ENCODE measurements around the gene PCK2. TPM values are rescaled to one million over a fixed set of nuclear protein-coding genes. Genes with fewer than 3 reads are reported as not detected.

Gene PCK2
- total and polyA plus RNA-seq, 4 donors, result 39.8 to 250 (median 221) TPM

DNA sequence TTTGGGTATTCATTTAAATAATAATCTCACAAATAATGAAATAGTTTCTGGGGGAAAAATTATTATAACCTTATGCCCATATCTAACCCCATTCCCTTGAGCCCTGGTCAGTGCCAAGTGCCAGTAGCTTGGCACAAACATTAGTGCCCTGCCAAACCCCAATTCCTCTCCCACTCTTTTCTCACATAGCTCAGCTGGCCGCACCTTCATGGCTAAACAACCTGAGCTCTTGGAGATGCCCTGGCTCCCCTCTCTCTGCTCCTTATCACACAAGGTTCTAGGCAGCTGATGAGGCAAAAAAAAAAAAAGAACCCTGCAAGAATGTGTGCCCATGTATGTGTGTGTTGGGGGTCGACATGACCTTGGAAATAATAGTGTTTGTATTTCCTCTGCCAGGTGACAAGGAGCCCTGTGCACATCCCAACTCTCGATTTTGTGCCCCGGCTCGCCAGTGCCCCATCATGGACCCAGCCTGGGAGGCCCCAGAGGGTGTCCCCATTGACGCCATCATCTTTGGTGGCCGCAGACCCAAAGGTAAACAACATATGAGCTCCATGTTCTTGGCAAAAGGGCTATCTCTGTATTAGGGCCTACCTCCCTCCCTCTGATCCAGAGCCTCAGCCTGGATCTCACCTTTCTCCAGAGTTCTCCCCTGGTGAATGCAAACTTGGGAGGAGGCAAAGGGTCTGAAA lies 8.4 kb downstream of the PCK2 start:
- no peak for DNase-seq (ENCODE audit: low spot score)
- Histone ChIP-seq H3K4me1 (ENCODE audit: control insufficient read depth in 4 of 4, insufficient read depth in 4 of 4, low read length in 3 of 4) (peaks cover 2 to 83% (median 64%) of the 10 kb centered on the region in 4 donors), H3K27ac (ENCODE audit: low read depth in 1 of 2, low read length in 2 of 2) (no peak overlapping the region), H3K9me3 (ENCODE audit: control insufficient read depth in 4 of 4, low read length in 3 of 4) (no peaks in the 10 kb centered on the region), H3K36me3 (ENCODE audit: control insufficient read depth in 4 of 4, insufficient read depth in 3 of 4, low read depth in 1 of 4, low read length in 3 of 4) (peaks cover 9 to 38% (median 25%) of the 10 kb centered on the region in 4 donors), H3K27me3 (ENCODE audit: control insufficient read depth in 4 of 4, insufficient read depth in 4 of 4, low read length in 3 of 4) (no peaks in the 10 kb centered on the region), H3K4me3 (ENCODE audit: low read depth in 1 of 3, low read length in 3 of 3) (no peak overlapping the region), H3K9ac (ENCODE audit: low read depth in 1 of 2, low read length in 2 of 2) (no peak overlapping the region)
- WGBS, result 73% methylated on average over 7 of the region's 7 CpGs
- no peak for TF ChIP-seq RAD21 (IDR thresholded peaks at IDR 0.05)
- TF ChIP-seq FOXA1 (IDR thresholded peaks at IDR 0.05), result no peak
- no peak for TF ChIP-seq TAF1 (conservative IDR thresholded peaks at IDR 0.05)
- TF ChIP-seq, protein P1, sequence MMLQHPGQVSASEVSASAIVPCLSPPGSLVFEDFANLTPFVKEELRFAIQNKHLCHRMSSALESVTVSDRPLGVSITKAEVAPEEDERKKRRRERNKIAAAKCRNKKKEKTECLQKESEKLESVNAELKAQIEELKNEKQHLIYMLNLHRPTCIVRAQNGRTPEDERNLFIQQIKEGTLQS (IDR thresholded peaks at IDR 0.05), result no peak
- TF ChIP-seq NR2F2 (IDR thresholded peaks at IDR 0.05), result no peak
- TF ChIP-seq, protein P2, sequence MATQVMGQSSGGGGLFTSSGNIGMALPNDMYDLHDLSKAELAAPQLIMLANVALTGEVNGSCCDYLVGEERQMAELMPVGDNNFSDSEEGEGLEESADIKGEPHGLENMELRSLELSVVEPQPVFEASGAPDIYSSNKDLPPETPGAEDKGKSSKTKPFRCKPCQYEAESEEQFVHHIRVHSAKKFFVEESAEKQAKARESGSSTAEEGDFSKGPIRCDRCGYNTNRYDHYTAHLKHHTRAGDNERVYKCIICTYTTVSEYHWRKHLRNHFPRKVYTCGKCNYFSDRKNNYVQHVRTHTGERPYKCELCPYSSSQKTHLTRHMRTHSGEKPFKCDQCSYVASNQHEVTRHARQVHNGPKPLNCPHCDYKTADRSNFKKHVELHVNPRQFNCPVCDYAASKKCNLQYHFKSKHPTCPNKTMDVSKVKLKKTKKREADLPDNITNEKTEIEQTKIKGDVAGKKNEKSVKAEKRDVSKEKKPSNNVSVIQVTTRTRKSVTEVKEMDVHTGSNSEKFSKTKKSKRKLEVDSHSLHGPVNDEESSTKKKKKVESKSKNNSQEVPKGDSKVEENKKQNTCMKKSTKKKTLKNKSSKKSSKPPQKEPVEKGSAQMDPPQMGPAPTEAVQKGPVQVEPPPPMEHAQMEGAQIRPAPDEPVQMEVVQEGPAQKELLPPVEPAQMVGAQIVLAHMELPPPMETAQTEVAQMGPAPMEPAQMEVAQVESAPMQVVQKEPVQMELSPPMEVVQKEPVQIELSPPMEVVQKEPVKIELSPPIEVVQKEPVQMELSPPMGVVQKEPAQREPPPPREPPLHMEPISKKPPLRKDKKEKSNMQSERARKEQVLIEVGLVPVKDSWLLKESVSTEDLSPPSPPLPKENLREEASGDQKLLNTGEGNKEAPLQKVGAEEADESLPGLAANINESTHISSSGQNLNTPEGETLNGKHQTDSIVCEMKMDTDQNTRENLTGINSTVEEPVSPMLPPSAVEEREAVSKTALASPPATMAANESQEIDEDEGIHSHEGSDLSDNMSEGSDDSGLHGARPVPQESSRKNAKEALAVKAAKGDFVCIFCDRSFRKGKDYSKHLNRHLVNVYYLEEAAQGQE (IDR thresholded peaks at IDR 0.05), result no peak
- no peak for TF ChIP-seq JUND (IDR thresholded peaks at IDR 0.05)
- TF ChIP-seq EGR1 (IDR thresholded peaks at IDR 0.05; ENCODE audit: low read depth in 2 of 2), result no peak
- TF ChIP-seq, protein P3, sequence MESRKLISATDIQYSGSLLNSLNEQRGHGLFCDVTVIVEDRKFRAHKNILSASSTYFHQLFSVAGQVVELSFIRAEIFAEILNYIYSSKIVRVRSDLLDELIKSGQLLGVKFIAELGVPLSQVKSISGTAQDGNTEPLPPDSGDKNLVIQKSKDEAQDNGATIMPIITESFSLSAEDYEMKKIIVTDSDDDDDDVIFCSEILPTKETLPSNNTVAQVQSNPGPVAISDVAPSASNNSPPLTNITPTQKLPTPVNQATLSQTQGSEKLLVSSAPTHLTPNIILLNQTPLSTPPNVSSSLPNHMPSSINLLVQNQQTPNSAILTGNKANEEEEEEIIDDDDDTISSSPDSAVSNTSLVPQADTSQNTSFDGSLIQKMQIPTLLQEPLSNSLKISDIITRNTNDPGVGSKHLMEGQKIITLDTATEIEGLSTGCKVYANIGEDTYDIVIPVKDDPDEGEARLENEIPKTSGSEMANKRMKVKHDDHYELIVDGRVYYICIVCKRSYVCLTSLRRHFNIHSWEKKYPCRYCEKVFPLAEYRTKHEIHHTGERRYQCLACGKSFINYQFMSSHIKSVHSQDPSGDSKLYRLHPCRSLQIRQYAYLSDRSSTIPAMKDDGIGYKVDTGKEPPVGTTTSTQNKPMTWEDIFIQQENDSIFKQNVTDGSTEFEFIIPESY (IDR thresholded peaks at IDR 0.05), result no peak
- no peak for TF ChIP-seq SP1 (IDR thresholded peaks at IDR 0.05)
- no peak for TF ChIP-seq HNF4A (conservative IDR thresholded peaks at IDR 0.05)
- TF ChIP-seq YY1 (IDR thresholded peaks at IDR 0.05), result no peak
- no peak for TF ChIP-seq GABPA (IDR thresholded peaks at IDR 0.05 in 1 of 2, conservative IDR thresholded peaks at IDR 0.05 in 1 of 2)
- TF ChIP-seq HNF4G (IDR thresholded peaks at IDR 0.05), result no peak
- TF ChIP-seq, protein P4, sequence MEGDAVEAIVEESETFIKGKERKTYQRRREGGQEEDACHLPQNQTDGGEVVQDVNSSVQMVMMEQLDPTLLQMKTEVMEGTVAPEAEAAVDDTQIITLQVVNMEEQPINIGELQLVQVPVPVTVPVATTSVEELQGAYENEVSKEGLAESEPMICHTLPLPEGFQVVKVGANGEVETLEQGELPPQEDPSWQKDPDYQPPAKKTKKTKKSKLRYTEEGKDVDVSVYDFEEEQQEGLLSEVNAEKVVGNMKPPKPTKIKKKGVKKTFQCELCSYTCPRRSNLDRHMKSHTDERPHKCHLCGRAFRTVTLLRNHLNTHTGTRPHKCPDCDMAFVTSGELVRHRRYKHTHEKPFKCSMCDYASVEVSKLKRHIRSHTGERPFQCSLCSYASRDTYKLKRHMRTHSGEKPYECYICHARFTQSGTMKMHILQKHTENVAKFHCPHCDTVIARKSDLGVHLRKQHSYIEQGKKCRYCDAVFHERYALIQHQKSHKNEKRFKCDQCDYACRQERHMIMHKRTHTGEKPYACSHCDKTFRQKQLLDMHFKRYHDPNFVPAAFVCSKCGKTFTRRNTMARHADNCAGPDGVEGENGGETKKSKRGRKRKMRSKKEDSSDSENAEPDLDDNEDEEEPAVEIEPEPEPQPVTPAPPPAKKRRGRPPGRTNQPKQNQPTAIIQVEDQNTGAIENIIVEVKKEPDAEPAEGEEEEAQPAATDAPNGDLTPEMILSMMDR (IDR thresholded peaks at IDR 0.05; ENCODE audit: low read depth, low read length, missing input control), result no peak
- TF ChIP-seq RXRA (IDR thresholded peaks at IDR 0.05), result no peak

All from liver (tissue), 9 donors.